Measurements from ENCODE around the gene ZNF467. TPM values are rescaled to one million over a fixed set of nuclear protein-coding genes. Genes with fewer than 3 reads are reported as not detected.
A peak's percentile ranks its signal among the peaks of the same experiment; 100 is the strongest.

Gene ZNF467
- polyA plus RNA-seq, 2 donors: 2.6 to 2.9 TPM

DNA sequence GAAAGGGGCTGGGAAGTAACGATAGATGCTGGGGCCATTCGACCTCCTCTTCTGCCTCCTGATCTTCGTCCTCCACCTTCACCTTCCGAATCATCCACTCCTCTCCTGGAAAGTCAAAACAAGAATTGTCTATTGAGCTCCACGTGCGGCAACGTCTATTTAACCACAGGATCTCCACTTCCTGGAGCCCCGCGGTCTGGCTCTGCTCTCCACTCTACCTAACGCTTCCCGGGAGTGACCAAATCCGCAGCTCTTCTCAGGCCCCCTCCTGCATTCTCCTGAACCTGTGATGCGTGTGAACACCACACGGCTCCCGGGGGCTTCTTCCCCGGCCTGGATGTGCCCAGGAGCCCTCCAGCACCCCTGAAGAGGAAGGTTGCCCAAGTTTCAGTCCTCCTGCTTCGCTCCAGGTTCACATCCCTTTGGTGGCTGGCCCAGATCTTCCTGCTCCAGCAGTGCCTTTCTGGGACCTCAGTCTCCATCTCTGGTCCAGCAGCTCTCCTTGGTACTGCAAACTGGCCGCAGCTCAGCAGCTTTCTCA, 7.2 kb downstream of the ZNF467 start:
- Histone ChIP-seq H3K36me3 (ENCODE audit: control insufficient read depth in 2 of 2, insufficient read depth in 2 of 2, low read length in 1 of 2) (peaks cover 3 to 5% of the 10 kb centered on the region in 2 donors), H3K9me3 (ENCODE audit: control insufficient read depth in 2 of 2, insufficient read depth in 1 of 2, low read depth in 1 of 2, low read length in 1 of 2) (no peaks in the 10 kb centered on the region), H3K4me3 (ENCODE audit: low read depth in 1 of 2, low read length in 2 of 2) (no peak overlapping the region), H3K4me1 (ENCODE audit: control insufficient read depth in 2 of 2, insufficient read depth in 2 of 2, low read length in 1 of 2) (peaks cover 0 to 14% of the 10 kb centered on the region in 2 donors), H3K27me3 (ENCODE audit: control insufficient read depth in 1 of 2, insufficient read depth in 2 of 2, low read length in 2 of 2) (no peaks in the 10 kb centered on the region), H3K27ac (ENCODE audit: low read depth in 2 of 2, low read length in 1 of 2) (no peak overlapping the region)
- 61 to 76% methylated on average over 18 of the region's 18 CpGs for WGBS, 2 donors

DNA sequence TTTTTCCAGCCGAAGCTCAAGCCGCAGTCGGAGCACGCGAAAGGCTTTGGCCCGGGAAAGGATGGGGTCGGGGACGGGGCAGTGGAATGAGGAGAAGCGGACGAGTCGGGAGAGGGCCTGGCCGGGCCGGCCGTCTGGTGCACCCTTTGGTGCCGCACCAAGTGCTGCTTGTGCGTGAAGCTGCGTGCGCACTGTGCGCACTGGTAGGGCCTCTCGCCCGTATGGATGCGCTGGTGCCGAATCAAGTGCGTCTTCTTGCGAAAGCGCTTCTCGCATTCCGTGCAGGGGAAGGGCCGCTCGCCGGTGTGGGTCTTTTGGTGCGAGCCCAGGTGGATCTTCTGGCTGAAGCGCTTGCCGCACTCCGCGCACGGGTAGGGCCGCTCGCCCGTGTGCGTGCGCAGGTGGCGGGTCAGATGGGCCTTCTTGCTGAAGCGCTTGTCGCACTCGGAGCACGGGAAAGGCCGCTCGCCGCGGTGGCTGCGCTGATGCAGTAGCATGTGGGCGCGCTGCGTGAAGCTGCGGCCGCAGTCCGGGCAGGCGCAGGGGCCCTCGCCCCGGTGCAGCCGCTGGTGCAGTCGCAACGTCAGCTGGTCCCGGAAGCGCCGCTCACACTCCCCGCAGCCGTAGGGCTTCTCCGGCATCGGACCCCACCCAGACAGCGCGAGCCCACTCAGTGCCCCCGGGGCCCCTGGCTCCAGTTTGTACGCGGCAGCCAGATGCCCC, 7.8 kb downstream of the ZNF467 start:
- Histone ChIP-seq H3K27me3 (ENCODE audit: control insufficient read depth in 1 of 2, insufficient read depth in 2 of 2, low read length in 2 of 2) (no peaks in the 10 kb centered on the region), H3K9me3 (ENCODE audit: control insufficient read depth in 2 of 2, insufficient read depth in 1 of 2, low read depth in 1 of 2, low read length in 1 of 2) (no peaks in the 10 kb centered on the region), H3K27ac (ENCODE audit: low read depth in 2 of 2, low read length in 1 of 2) (no peak overlapping the region), H3K4me3 (ENCODE audit: low read depth in 1 of 2, low read length in 2 of 2) (peak overlapping the region in 1 of 2 donors; percentile 1), H3K4me1 (ENCODE audit: control insufficient read depth in 2 of 2, insufficient read depth in 2 of 2, low read length in 1 of 2) (peaks cover 0 to 9% of the 10 kb centered on the region in 2 donors), H3K36me3 (ENCODE audit: control insufficient read depth in 2 of 2, insufficient read depth in 2 of 2, low read length in 1 of 2) (peaks cover 3 to 5% of the 10 kb centered on the region in 2 donors)
- WGBS, 2 donors: 56 to 67% methylated on average over 74 to 76 of the region's 76 CpGs

DNA sequence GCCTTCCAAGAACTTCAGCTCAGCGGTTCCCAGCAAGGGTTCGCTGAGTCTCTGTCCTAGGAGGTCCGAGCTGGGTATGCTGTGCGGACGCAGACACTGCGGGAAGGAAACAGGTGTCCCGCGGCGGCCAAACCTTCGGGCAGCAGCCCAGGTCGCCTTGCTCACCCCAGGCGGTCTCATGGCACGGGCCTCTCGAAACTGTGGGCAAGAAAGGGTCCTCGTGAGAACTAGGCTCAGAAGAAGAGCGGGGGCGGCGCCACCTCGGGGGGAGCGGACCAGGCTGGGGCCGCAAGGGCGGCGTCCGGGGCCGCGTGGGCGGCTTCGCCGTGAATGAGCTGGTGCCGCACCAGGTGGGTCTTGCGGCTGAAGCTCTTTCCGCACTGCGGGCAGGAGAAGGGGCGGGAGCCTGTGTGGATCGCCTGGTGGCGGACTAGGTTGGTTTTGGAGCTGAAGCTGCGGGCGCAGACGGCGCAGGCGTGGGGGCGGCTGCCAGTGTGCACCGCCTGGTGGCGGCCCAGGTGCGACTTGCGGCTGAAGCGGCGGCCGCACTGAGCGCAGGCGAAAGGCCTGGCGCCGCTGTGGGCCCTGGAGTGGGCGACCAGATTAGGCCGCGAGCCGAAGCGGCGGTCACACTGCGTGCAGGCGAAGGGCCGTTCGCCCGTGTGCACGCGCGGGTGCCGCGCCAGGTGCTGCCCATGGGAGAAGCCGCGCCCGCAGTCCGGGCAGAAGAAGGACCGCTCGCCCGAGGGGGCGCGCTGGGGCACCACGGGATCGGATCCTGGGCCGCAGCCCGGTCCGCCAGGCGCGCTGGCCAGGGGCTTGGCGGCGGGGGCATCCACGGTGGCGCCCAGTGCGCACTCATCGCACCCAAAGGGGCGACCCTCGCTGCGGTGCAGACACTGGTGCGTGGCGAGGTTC, 8.6 kb downstream of the ZNF467 start:
- 56 to 58% methylated on average over 80 to 96 of the region's 96 CpGs for WGBS, 2 donors
- peaks cover 0 to 9% of the 10 kb centered on the region in 2 donors for H3K4me1 ChIP-seq (ENCODE audit: control insufficient read depth in 2 of 2, insufficient read depth in 2 of 2, low read length in 1 of 2)
- H3K27me3 ChIP-seq (ENCODE audit: control insufficient read depth in 1 of 2, insufficient read depth in 2 of 2, low read length in 2 of 2): no peaks in the 10 kb centered on the region
- no peaks in the 10 kb centered on the region for H3K9me3 ChIP-seq (ENCODE audit: control insufficient read depth in 2 of 2, insufficient read depth in 1 of 2, low read depth in 1 of 2, low read length in 1 of 2)
- no peak overlapping the region for H3K27ac ChIP-seq (ENCODE audit: low read depth in 2 of 2, low read length in 1 of 2)
- no peak overlapping the region for H3K4me3 ChIP-seq (ENCODE audit: low read depth in 1 of 2, low read length in 2 of 2)
- peaks cover 3 to 5% of the 10 kb centered on the region in 2 donors for H3K36me3 ChIP-seq (ENCODE audit: control insufficient read depth in 2 of 2, insufficient read depth in 2 of 2, low read length in 1 of 2)

DNA sequence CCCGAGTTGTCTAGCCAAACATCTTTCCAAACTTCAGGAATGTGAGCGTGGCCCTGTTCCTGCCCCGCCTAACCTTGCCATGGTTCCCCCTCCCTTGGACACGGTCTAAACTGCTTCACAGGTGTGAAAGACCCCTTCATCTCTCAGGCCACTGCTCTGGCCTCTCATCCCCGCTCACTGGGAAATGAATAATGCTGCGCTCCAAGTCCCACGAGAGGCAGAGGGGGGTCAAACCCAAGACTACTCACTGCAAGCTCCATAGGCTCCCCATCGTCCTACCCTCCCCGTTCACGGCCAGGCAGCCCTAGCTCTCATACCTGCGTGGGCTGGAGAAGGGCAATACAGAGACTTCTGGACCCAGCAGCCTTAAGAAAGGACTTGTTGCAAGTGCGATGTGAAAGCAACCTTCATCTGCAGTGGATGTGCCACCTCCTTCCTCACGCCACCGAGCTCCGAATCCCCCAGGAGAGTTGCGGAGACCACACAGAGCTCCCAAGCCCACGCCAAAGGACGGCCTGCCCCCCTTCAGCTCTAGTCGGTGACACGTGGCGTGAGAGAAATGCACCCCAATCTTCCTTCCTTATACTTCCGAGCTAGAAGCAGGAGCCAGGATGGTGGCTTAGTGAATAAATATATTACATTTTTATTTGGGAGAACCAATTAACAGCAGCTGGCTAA, 9.7 kb downstream of the ZNF467 start:
- H3K36me3 ChIP-seq (ENCODE audit: control insufficient read depth in 2 of 2, insufficient read depth in 2 of 2, low read length in 1 of 2): peaks cover 2% of the 10 kb centered on the region in 2 donors
- H3K4me1 ChIP-seq (ENCODE audit: control insufficient read depth in 2 of 2, insufficient read depth in 2 of 2, low read length in 1 of 2): peaks cover 0 to 9% of the 10 kb centered on the region in 2 donors
- H3K4me3 ChIP-seq (ENCODE audit: low read depth in 1 of 2, low read length in 2 of 2): no peak overlapping the region
- no peaks in the 10 kb centered on the region for H3K9me3 ChIP-seq (ENCODE audit: control insufficient read depth in 2 of 2, insufficient read depth in 1 of 2, low read depth in 1 of 2, low read length in 1 of 2)
- H3K27ac ChIP-seq (ENCODE audit: low read depth in 2 of 2, low read length in 1 of 2): no peak overlapping the region
- 82 to 84% methylated on average over 22 of the region's 22 CpGs for whole genome bisulfite sequencing, 2 donors
- H3K27me3 ChIP-seq (ENCODE audit: control insufficient read depth in 1 of 2, insufficient read depth in 2 of 2, low read length in 2 of 2): no peaks in the 10 kb centered on the region

DNA sequence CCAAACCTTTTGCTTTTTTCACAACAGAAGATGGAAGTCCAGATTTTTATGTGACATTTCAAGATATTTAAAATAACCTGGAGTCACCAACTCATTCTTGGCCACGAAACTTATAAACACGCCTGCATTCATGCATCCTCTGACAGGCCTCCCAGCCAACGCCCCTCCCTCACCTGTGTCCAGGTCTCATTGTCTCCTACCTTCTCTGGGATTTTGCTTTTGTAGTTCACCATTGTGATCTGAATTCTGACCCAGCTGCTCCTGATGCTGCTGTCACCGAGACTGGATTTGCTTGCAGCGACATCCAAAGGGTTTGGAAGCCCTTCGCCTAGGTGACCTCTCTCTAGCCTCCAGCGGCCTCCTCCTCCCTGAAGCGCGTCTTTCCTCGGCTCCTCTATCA, 10.8 kb downstream of the ZNF467 start:
- 84 to 94% methylated on average over 10 of the region's 10 CpGs for WGBS, 2 donors
- Histone ChIP-seq H3K36me3 (ENCODE audit: control insufficient read depth in 2 of 2, insufficient read depth in 2 of 2, low read length in 1 of 2) (no peaks in the 10 kb centered on the region), H3K4me3 (ENCODE audit: low read depth in 1 of 2, low read length in 2 of 2) (no peak overlapping the region), H3K27me3 (ENCODE audit: control insufficient read depth in 1 of 2, insufficient read depth in 2 of 2, low read length in 2 of 2) (no peaks in the 10 kb centered on the region), H3K9me3 (ENCODE audit: control insufficient read depth in 2 of 2, insufficient read depth in 1 of 2, low read depth in 1 of 2, low read length in 1 of 2) (no peaks in the 10 kb centered on the region), H3K27ac (ENCODE audit: low read depth in 2 of 2, low read length in 1 of 2) (no peak overlapping the region), H3K4me1 (ENCODE audit: control insufficient read depth in 2 of 2, insufficient read depth in 2 of 2, low read length in 1 of 2) (peaks cover 0 to 9% of the 10 kb centered on the region in 2 donors)

DNA sequence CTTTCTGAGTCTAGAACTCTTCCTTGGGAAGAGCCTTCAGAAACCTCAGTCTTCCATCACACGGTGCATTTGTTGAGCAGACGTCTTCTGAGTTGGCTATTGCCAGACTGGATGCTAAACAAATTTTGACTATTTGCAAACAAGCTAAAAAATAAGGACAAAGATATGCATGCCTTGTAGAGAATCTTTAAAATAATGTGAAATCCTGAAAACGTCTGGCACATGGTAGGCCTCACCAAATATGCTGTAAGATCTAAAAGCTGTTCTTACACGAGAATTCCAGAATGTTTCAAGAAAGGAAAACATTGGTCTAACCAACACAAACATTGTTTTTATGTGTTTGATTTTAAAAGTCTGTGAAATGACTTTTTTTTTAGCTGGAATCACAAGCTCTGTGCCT, 11.3 kb downstream of the ZNF467 start:
- peaks cover 0 to 9% of the 10 kb centered on the region in 2 donors for H3K4me1 ChIP-seq (ENCODE audit: control insufficient read depth in 2 of 2, insufficient read depth in 2 of 2, low read length in 1 of 2)
- no peak overlapping the region for H3K4me3 ChIP-seq (ENCODE audit: low read depth in 1 of 2, low read length in 2 of 2)
- no peaks in the 10 kb centered on the region for H3K36me3 ChIP-seq (ENCODE audit: control insufficient read depth in 2 of 2, insufficient read depth in 2 of 2, low read length in 1 of 2)
- no peaks in the 10 kb centered on the region for H3K27me3 ChIP-seq (ENCODE audit: control insufficient read depth in 1 of 2, insufficient read depth in 2 of 2, low read length in 2 of 2)
- 69 to 74% methylated on average over 4 of the region's 4 CpGs for WGBS, 2 donors
- no peaks in the 10 kb centered on the region for H3K9me3 ChIP-seq (ENCODE audit: control insufficient read depth in 2 of 2, insufficient read depth in 1 of 2, low read depth in 1 of 2, low read length in 1 of 2)
- no peak overlapping the region for H3K27ac ChIP-seq (ENCODE audit: low read depth in 2 of 2, low read length in 1 of 2)

DNA sequence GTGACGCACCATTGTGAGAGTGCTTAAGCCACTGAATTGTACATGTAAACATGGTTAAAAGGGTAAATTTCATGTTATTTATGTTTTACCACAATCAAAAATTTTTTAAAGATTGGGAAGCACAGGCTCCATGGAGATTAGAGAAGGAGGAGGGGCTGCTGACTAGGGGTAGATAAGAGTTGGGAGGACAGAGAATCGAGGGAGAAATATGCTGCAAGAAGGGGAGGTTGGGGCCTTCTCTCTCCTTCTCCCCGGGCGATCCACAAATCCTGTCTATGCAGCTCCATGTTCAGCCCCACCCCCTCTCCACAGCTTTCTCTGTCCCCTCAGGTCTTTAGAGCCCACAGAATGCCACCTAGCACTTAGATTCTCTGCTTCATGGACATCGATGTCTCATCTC, 12.1 kb downstream of the ZNF467 start:
- H3K4me1 ChIP-seq (ENCODE audit: control insufficient read depth in 2 of 2, insufficient read depth in 2 of 2, low read length in 1 of 2): peaks cover 0 to 9% of the 10 kb centered on the region in 2 donors

DNA sequence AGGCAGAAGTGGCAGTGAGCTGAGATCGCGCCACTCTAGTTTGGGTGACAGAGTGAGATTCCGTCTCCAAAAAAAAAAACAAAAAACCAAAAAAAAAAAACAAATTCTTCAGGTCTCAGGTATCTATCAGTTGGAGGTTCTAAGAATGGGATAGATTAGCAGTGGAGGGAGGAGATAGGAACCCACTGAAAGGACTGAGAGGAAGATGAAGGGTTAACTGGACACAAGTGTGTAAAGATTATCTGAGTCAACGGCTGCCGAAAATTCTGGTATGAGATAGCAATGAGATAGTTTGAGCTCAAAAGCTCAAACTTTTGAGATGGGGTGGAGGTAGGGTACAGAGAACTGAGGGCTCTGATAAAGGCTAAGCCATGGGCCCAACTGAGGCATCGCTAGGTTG, 12.8 kb downstream of the ZNF467 start:
- no peaks in the 10 kb centered on the region for H3K27me3 ChIP-seq (ENCODE audit: control insufficient read depth in 1 of 2, insufficient read depth in 2 of 2, low read length in 2 of 2)
- H3K4me1 ChIP-seq (ENCODE audit: control insufficient read depth in 2 of 2, insufficient read depth in 2 of 2, low read length in 1 of 2): peaks cover 0 to 5% of the 10 kb centered on the region in 2 donors
- H3K27ac ChIP-seq (ENCODE audit: low read depth in 2 of 2, low read length in 1 of 2): no peak overlapping the region
- WGBS, 2 donors: 78 to 81% methylated on average over 6 of the region's 6 CpGs
- H3K9me3 ChIP-seq (ENCODE audit: control insufficient read depth in 2 of 2, insufficient read depth in 1 of 2, low read depth in 1 of 2, low read length in 1 of 2): no peaks in the 10 kb centered on the region
- no peaks in the 10 kb centered on the region for H3K36me3 ChIP-seq (ENCODE audit: control insufficient read depth in 2 of 2, insufficient read depth in 2 of 2, low read length in 1 of 2)
- H3K4me3 ChIP-seq (ENCODE audit: low read depth in 1 of 2, low read length in 2 of 2): no peak overlapping the region

More for the DNA sequence above, 12.1 kb downstream of the ZNF467 start:
- Histone ChIP-seq H3K36me3 (ENCODE audit: control insufficient read depth in 2 of 2, insufficient read depth in 2 of 2, low read length in 1 of 2) (no peaks in the 10 kb centered on the region), H3K27ac (ENCODE audit: low read depth in 2 of 2, low read length in 1 of 2) (no peak overlapping the region), H3K27me3 (ENCODE audit: control insufficient read depth in 1 of 2, insufficient read depth in 2 of 2, low read length in 2 of 2) (no peaks in the 10 kb centered on the region), H3K9me3 (ENCODE audit: control insufficient read depth in 2 of 2, insufficient read depth in 1 of 2, low read depth in 1 of 2, low read length in 1 of 2) (no peaks in the 10 kb centered on the region), H3K4me3 (ENCODE audit: low read depth in 1 of 2, low read length in 2 of 2) (no peak overlapping the region)
- WGBS, 2 donors: 77 to 79% methylated on average over 5 of the region's 5 CpGs

Data from esophagus (tissue), 2 donors.